Measurements from ENCODE around the gene SUMO3. TPM values are rescaled to one million over a fixed set of nuclear protein-coding genes. Genes with fewer than 3 reads are reported as not detected.

SUMO3 gene
- total and polyA plus RNA-seq, 2 of the 8 experiments (the other 6 are each of a cell fraction or from before 2014, with no cell fraction given), result 96.8 to 101 TPM

DNA sequence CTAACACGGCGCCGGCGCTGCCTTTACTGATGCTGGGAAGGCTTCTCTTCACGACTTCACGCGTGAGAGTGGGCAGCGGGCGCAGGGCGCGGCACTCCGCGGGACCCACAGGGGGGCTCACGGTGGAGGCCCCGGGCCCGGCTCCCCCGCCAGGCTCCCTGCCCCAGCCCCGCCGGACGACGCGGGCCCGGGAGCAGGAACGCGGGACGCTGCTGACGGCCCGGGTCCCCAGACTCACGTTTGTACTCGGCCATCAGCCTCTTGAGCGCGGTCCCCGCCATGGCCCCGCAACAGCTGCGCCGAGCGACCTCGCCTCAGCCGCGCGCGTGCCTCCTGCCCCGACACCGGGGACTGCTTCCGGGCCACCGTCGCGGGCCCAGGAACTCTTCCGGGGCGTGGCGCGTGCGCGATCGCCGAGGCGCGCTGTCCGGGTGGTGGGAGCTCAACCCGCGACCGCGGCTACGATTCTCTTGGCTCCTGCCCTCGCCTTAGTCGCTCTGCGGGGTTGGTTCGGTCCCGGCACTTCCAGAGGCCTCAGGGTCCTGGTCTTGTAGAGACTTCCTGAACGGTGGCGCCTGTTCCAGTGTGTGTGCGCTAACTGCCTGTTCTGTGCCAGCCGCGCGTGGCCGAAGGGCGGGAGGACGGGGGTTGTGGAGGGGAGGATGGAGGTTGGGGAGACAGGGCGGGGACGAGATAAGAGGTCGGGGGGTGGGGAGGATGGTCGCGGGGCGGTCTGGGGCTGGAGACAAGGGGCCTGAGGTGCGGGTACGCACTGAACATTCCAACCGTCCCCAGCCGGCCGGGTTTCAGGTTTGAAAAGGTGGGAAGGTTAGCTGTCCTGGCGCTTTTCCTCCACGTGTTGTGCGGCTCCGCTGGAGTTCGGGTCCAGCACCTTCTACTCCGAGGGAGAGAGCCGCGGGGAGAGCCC, 16.1 kb downstream of the SUMO3 start, which contains the start of gene UBE2G2 (continued):
- TF ChIP-seq RFX5 (IDR thresholded peaks at IDR 0.05; ENCODE audit: borderline replicate concordance, low read depth, low read length) (no peak), GABPA (IDR thresholded peaks at IDR 0.05; ENCODE audit: borderline replicate concordance, insufficient read depth, low read length) (peak; percentile 99), CEBPB (IDR thresholded peaks at IDR 0.05; ENCODE audit: low read depth, low read length) (no peak), EZH2 (IDR thresholded peaks at IDR 0.05; ENCODE audit: low read depth, low read length, severe bottlenecking) (no peak), HDAC2 (IDR thresholded peaks at IDR 0.05; ENCODE audit: borderline replicate concordance in 1 of 2, low read depth in 2 of 2, low read length in 2 of 2) (no peak), CHD1 (IDR thresholded peaks at IDR 0.05; ENCODE audit: low read depth, low read length) (no peak), RAD21 (IDR thresholded peaks at IDR 0.05 in 1 of 2, conservative IDR thresholded peaks at IDR 0.05 in 1 of 2; ENCODE audit: low read depth in 2 of 2, low read length in 2 of 2) (no peak)
- TF ChIP-seq, protein P1, sequence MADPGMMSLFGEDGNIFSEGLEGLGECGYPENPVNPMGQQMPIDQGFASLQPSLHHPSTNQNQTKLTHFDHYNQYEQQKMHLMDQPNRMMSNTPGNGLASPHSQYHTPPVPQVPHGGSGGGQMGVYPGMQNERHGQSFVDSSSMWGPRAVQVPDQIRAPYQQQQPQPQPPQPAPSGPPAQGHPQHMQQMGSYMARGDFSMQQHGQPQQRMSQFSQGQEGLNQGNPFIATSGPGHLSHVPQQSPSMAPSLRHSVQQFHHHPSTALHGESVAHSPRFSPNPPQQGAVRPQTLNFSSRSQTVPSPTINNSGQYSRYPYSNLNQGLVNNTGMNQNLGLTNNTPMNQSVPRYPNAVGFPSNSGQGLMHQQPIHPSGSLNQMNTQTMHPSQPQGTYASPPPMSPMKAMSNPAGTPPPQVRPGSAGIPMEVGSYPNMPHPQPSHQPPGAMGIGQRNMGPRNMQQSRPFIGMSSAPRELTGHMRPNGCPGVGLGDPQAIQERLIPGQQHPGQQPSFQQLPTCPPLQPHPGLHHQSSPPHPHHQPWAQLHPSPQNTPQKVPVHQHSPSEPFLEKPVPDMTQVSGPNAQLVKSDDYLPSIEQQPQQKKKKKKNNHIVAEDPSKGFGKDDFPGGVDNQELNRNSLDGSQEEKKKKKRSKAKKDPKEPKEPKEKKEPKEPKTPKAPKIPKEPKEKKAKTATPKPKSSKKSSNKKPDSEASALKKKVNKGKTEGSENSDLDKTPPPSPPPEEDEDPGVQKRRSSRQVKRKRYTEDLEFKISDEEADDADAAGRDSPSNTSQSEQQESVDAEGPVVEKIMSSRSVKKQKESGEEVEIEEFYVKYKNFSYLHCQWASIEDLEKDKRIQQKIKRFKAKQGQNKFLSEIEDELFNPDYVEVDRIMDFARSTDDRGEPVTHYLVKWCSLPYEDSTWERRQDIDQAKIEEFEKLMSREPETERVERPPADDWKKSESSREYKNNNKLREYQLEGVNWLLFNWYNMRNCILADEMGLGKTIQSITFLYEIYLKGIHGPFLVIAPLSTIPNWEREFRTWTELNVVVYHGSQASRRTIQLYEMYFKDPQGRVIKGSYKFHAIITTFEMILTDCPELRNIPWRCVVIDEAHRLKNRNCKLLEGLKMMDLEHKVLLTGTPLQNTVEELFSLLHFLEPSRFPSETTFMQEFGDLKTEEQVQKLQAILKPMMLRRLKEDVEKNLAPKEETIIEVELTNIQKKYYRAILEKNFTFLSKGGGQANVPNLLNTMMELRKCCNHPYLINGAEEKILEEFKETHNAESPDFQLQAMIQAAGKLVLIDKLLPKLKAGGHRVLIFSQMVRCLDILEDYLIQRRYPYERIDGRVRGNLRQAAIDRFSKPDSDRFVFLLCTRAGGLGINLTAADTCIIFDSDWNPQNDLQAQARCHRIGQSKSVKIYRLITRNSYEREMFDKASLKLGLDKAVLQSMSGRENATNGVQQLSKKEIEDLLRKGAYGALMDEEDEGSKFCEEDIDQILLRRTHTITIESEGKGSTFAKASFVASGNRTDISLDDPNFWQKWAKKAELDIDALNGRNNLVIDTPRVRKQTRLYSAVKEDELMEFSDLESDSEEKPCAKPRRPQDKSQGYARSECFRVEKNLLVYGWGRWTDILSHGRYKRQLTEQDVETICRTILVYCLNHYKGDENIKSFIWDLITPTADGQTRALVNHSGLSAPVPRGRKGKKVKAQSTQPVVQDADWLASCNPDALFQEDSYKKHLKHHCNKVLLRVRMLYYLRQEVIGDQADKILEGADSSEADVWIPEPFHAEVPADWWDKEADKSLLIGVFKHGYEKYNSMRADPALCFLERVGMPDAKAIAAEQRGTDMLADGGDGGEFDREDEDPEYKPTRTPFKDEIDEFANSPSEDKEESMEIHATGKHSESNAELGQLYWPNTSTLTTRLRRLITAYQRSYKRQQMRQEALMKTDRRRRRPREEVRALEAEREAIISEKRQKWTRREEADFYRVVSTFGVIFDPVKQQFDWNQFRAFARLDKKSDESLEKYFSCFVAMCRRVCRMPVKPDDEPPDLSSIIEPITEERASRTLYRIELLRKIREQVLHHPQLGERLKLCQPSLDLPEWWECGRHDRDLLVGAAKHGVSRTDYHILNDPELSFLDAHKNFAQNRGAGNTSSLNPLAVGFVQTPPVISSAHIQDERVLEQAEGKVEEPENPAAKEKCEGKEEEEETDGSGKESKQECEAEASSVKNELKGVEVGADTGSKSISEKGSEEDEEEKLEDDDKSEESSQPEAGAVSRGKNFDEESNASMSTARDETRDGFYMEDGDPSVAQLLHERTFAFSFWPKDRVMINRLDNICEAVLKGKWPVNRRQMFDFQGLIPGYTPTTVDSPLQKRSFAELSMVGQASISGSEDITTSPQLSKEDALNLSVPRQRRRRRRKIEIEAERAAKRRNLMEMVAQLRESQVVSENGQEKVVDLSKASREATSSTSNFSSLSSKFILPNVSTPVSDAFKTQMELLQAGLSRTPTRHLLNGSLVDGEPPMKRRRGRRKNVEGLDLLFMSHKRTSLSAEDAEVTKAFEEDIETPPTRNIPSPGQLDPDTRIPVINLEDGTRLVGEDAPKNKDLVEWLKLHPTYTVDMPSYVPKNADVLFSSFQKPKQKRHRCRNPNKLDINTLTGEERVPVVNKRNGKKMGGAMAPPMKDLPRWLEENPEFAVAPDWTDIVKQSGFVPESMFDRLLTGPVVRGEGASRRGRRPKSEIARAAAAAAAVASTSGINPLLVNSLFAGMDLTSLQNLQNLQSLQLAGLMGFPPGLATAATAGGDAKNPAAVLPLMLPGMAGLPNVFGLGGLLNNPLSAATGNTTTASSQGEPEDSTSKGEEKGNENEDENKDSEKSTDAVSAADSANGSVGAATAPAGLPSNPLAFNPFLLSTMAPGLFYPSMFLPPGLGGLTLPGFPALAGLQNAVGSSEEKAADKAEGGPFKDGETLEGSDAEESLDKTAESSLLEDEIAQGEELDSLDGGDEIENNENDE (IDR thresholded peaks at IDR 0.05; ENCODE audit: insufficient replicate concordance, low read length), result no peak
